IPS-20b (cell line): ENCODE results near the gene CLDN14.

Experiments
- H3K27ac ChIP-seq: one replicate; pipeline ENCODE4 v1.5.1; 2013; ENCODE audit warnings: low read length
- H3K27me3 ChIP-seq: 2 replicates; pipeline ENCODE4 v1.6.1; 2013; ENCODE audit warnings: mild to moderate bottlenecking, low read length, inconsistent platforms; ENCODE audit not compliant: insufficient read depth
- H3K36me3 ChIP-seq: 2 replicates; pipeline ENCODE4 v1.6.1; 2013; ENCODE audit warnings: low read depth, mild to moderate bottlenecking, inconsistent platforms, low read length, moderate library complexity; ENCODE audit not compliant: insufficient read depth
- H3K4me1 ChIP-seq: 2 replicates; pipeline ENCODE4 v1.6.1; 2013; ENCODE audit warnings: mild to moderate bottlenecking, control low read depth, inconsistent platforms, low read length, moderate library complexity; ENCODE audit not compliant: insufficient read depth
- H3K4me3 ChIP-seq: 2 replicates; pipeline ENCODE4 v1.5.1; 2013; ENCODE audit warnings: mild to moderate bottlenecking, low read length, inconsistent platforms
- H3K9ac ChIP-seq: 2 replicates; pipeline ENCODE4 v1.6.1; 2013; ENCODE audit warnings: low read depth, mild to moderate bottlenecking, inconsistent platforms, low read length, moderate library complexity
- H3K9me3 ChIP-seq: 2 replicates; pipeline ENCODE4 v1.6.1; 2013; ENCODE audit warnings: mild to moderate bottlenecking, low read depth, low read length, inconsistent platforms; ENCODE audit not compliant: insufficient read depth

The CLDN14 gene

GRCh38 chr21:36450511-36450910 lies 29.4 kb downstream of the CLDN14 start:
- Histone ChIP-seq H3K27ac (no peak overlapping the region), H3K9me3 (no peaks in the 10 kb centered on the region)

GRCh38 chr21:36446301-36446700 lies 33.6 kb downstream of the CLDN14 start:
- H3K4me1 ChIP-seq, result no peaks in the 10 kb centered on the region
- no peak overlapping the region for H3K27ac ChIP-seq
- no peaks in the 10 kb centered on the region for H3K27me3 ChIP-seq
- no peaks in the 10 kb centered on the region for H3K9me3 ChIP-seq
- H3K4me3 ChIP-seq, result no peak overlapping the region
- H3K36me3 ChIP-seq, result no peaks in the 10 kb centered on the region
- H3K9ac ChIP-seq, result no peak overlapping the region

More at GRCh38 chr21:36450511-36450910, 29.4 kb downstream of the CLDN14 start:
- Histone ChIP-seq H3K4me1 (peaks cover 13% of the 10 kb centered on the region; the same call in 1 of the 2 replicates), H3K4me3 (no peak overlapping the region), H3K36me3 (no peaks in the 10 kb centered on the region), H3K9ac (no peak overlapping the region), H3K27me3 (no peaks in the 10 kb centered on the region)

- Histone ChIP-seq H3K36me3 (no peaks in the 10 kb centered on the region), H3K9me3 (no peaks in the 10 kb centered on the region), H3K4me3 (no peak overlapping the region), H3K4me1 (no peaks in the 10 kb centered on the region), H3K9ac (no peak overlapping the region), H3K27me3 (no peaks in the 10 kb centered on the region), H3K27ac (no peak overlapping the region)
These were observed 38.2 kb downstream of the CLDN14 start for GRCh38 chr21:36441715-36442114.

GRCh38 chr21:36437745-36438128 lies 42.2 kb downstream of the CLDN14 start:
- Histone ChIP-seq H3K4me3 (no peak overlapping the region), H3K27ac (no peak overlapping the region), H3K4me1 (peaks cover 2% of the 10 kb centered on the region; the same call in 1 of the 2 replicates), H3K9ac (no peak overlapping the region), H3K27me3 (no peaks in the 10 kb centered on the region), H3K36me3 (no peaks in the 10 kb centered on the region), H3K9me3 (no peaks in the 10 kb centered on the region)

- H3K27me3 ChIP-seq, result no peaks in the 10 kb centered on the region
- no peaks in the 10 kb centered on the region for H3K36me3 ChIP-seq
- no peaks in the 10 kb centered on the region for H3K9me3 ChIP-seq
- H3K4me1 ChIP-seq, result peaks cover 2% of the 10 kb centered on the region; the same call in 1 of the 2 replicates
- no peak overlapping the region for H3K9ac ChIP-seq
- H3K27ac ChIP-seq, result no peak overlapping the region
- no peak overlapping the region for H3K4me3 ChIP-seq
These were observed 42.8 kb downstream of the CLDN14 start for GRCh38 chr21:36436829-36437744.

GRCh38 chr21:36434144-36434543 lies 45.8 kb downstream of the CLDN14 start:
- Histone ChIP-seq H3K4me3 (no peak overlapping the region), H3K27me3 (no peaks in the 10 kb centered on the region), H3K9me3 (no peaks in the 10 kb centered on the region), H3K4me1 (peaks cover 5% of the 10 kb centered on the region), H3K36me3 (no peaks in the 10 kb centered on the region), H3K27ac (no peak overlapping the region), H3K9ac (no peak overlapping the region)

GRCh38 chr21:36433059-36433709 lies 46.7 kb downstream of the CLDN14 start:
- no peaks in the 10 kb centered on the region for H3K36me3 ChIP-seq
- H3K4me1 ChIP-seq, result peaks cover 5% of the 10 kb centered on the region
- no peak overlapping the region for H3K9ac ChIP-seq
- H3K9me3 ChIP-seq, result no peaks in the 10 kb centered on the region
- H3K27ac ChIP-seq, result no peak overlapping the region
- H3K4me3 ChIP-seq, result no peak overlapping the region
- no peaks in the 10 kb centered on the region for H3K27me3 ChIP-seq

- no peaks in the 10 kb centered on the region for H3K9me3 ChIP-seq
- H3K4me3 ChIP-seq, result no peak overlapping the region
- H3K4me1 ChIP-seq, result peaks cover 5% of the 10 kb centered on the region
- no peak overlapping the region for H3K9ac ChIP-seq
- H3K36me3 ChIP-seq, result no peaks in the 10 kb centered on the region
- H3K27me3 ChIP-seq, result no peaks in the 10 kb centered on the region
- H3K27ac ChIP-seq, result no peak overlapping the region
These were observed 48.7 kb downstream of the CLDN14 start for GRCh38 chr21:36431252-36431651.

- no peaks in the 10 kb centered on the region for H3K27me3 ChIP-seq
- no peaks in the 10 kb centered on the region for H3K9me3 ChIP-seq
- H3K36me3 ChIP-seq, result no peaks in the 10 kb centered on the region
- H3K4me1 ChIP-seq, result peaks cover 5% of the 10 kb centered on the region
- no peak overlapping the region for H3K4me3 ChIP-seq
- no peak overlapping the region for H3K27ac ChIP-seq
- H3K9ac ChIP-seq, result no peak overlapping the region
These were observed 49.1 kb downstream of the CLDN14 start for GRCh38 chr21:36430841-36431240.

GRCh38 chr21:36429947-36430546 lies 49.9 kb downstream of the CLDN14 start:
- no peak overlapping the region for H3K4me3 ChIP-seq
- H3K9me3 ChIP-seq, result no peaks in the 10 kb centered on the region

GRCh38 chr21:36428761-36429432 lies 51.0 kb downstream of the CLDN14 start:
- H3K4me1 ChIP-seq, result peaks cover 5% of the 10 kb centered on the region; the same call in 1 of the 2 replicates
- no peaks in the 10 kb centered on the region for H3K27me3 ChIP-seq
- no peaks in the 10 kb centered on the region for H3K9me3 ChIP-seq
- H3K9ac ChIP-seq, result no peak overlapping the region
- H3K4me3 ChIP-seq, result no peak overlapping the region
- no peaks in the 10 kb centered on the region for H3K36me3 ChIP-seq
- no peak overlapping the region for H3K27ac ChIP-seq

More at GRCh38 chr21:36429947-36430546, 49.9 kb downstream of the CLDN14 start:
- H3K36me3 ChIP-seq, result no peaks in the 10 kb centered on the region
- H3K9ac ChIP-seq, result no peak overlapping the region
- H3K27ac ChIP-seq, result no peak overlapping the region
- H3K27me3 ChIP-seq, result no peaks in the 10 kb centered on the region
- peaks cover 5% of the 10 kb centered on the region for H3K4me1 ChIP-seq
